Neutrophil (primary cell): ENCODE data around the gene RPL7A.

Experiments
- H3K27ac ChIP-seq: fragments of 200-600 bp; sonication (generic); 2 replicates; pipeline ENCODE4 v1.5.1; 2016; ENCODE audit warnings: mild to moderate bottlenecking, moderate library complexity
- H3K27me3 ChIP-seq: fragments of 200-600 bp; sonication (generic); 2 replicates; pipeline ENCODE4 v1.6.0; 2016; ENCODE audit warnings: mild to moderate bottlenecking
- H3K36me3 ChIP-seq: fragments of 200-600 bp; sonication (generic); 2 replicates; pipeline ENCODE4 v1.5.1; 2017
- H3K4me1 ChIP-seq, 2 experiments: fragments of 200-600 bp in 1 of 2; sonication (generic) in 1 of 2; 1 replicate in 1 of 2; 2 replicates in 1 of 2; pipeline versions ENCODE4 v1.5.1 to v1.6.1; 2013 to 2016; ENCODE audit warnings: low read depth in 1 of 2, low read length in 1 of 2, mild to moderate bottlenecking in 1 of 2, moderate library complexity in 1 of 2; ENCODE audit not compliant: control insufficient read depth in 1 of 2, insufficient read depth in 1 of 2
- H3K4me3 ChIP-seq, 2 experiments: fragments of 200-600 bp in 1 of 2; sonication (generic) in 1 of 2; 1 replicate in 1 of 2; 2 replicates in 1 of 2; pipeline ENCODE4 v1.5.1; 2013 to 2016; ENCODE audit warnings: low read depth in 1 of 2, low read length in 1 of 2, mild to moderate bottlenecking in 1 of 2, moderate library complexity in 1 of 2
- H3K9me3 ChIP-seq: fragments of 200-600 bp; sonication (generic); 2 replicates; pipeline ENCODE4 v1.5.1; 2016
- CTCF ChIP-seq: fragments of 200-600 bp; sonication (generic); IDR thresholded peaks from 2 replicates; pipeline ENCODE4 v1.5.1; 2016; ENCODE audit warnings: antibody characterized with exemption

RPL7A gene

GRCh38 chr9:133352635-133353340, 4.8 kb downstream of the RPL7A start:
- Histone ChIP-seq H3K9me3 (no peaks in the 10 kb centered on the region), H3K4me3 (no peak overlapping the region), H3K27me3 (no peaks in the 10 kb centered on the region), H3K27ac (peak overlapping the region; percentile 27), H3K36me3 (peaks cover 51% of the 10 kb centered on the region), H3K4me1 (peaks cover 40 to 45% of the 10 kb centered on the region in 2 experiments)
- TF ChIP-seq CTCF = no peak

GRCh38 chr9:133353548-133353947, 5.5 kb downstream of the RPL7A start:
- Histone ChIP-seq H3K27ac (no peak overlapping the region), H3K27me3 (no peaks in the 10 kb centered on the region), H3K4me3 (no peak overlapping the region), H3K9me3 (no peaks in the 10 kb centered on the region), H3K4me1 (peaks cover 34 to 41% of the 10 kb centered on the region in 2 experiments), H3K36me3 (peaks cover 51% of the 10 kb centered on the region)
- TF ChIP-seq CTCF = no peak

- Histone ChIP-seq H3K27me3 (no peaks in the 10 kb centered on the region), H3K9me3 (no peaks in the 10 kb centered on the region), H3K36me3 (peaks cover 47% of the 10 kb centered on the region), H3K4me3 (no peak overlapping the region), H3K27ac (no peak overlapping the region), H3K4me1 (peaks cover 24 to 30% of the 10 kb centered on the region in 2 experiments)
- no peak for TF ChIP-seq CTCF
These were observed 6.7 kb downstream of the RPL7A start for GRCh38 chr9:133354766-133355165.

- Histone ChIP-seq H3K4me3 (peak overlapping the region; percentile 79 to 82), H3K27ac (peak overlapping the region; percentile 84), H3K4me1 (peaks cover 24 to 30% of the 10 kb centered on the region in 2 experiments), H3K9me3 (no peaks in the 10 kb centered on the region), H3K36me3 (peaks cover 47% of the 10 kb centered on the region), H3K27me3 (no peaks in the 10 kb centered on the region)
- no peak for TF ChIP-seq CTCF
These were observed 7.9 kb downstream of the RPL7A start for GRCh38 chr9:133355881-133356357.

GRCh38 chr9:133356391-133357091, 8.5 kb downstream of the RPL7A start, which contains the start of the genes SURF1 and SURF2:
Gene SURF1, minus strand, starts transcription at chr9:133356487. Its CDS starts 34 bp downstream, at chr9:133356453.
Gene SURF2, plus strand, starts transcription at chr9:133356550. Its CDS starts 43 bp downstream, at chr9:133356593.
- Histone ChIP-seq H3K4me3 (peak within 1 kb of the TSS; percentile 79 to 82), H3K27me3 (no peaks in the 10 kb centered on the region), H3K9me3 (no peaks in the 10 kb centered on the region), H3K4me1 (peaks cover 24 to 30% of the 10 kb centered on the region in 2 experiments), H3K27ac (peak within 1 kb of the TSS; percentile 84), H3K36me3 (peaks cover 47% of the 10 kb centered on the region)
- TF ChIP-seq CTCF = no peak
